AG04449 (cell line): ENCODE measurements around the gene H19.

ENCODE experiments used
- CTCF ChIA-PET: fragments of 350-600 bp; formaldehyde crosslinking; extraction: SDS; loops from one replicate; lab custom pipeline; 2021; ENCODE audit warnings: antibody characterized with exemption; lab: Yijun Ruan, JAX
- POLR2A ChIA-PET: fragments of 400-600, 350-600 bp; formaldehyde crosslinking; extraction: SDS; loops from one replicate; lab custom pipeline; 2020; ENCODE audit warnings: antibody characterized with exemption, inconsistent platforms; lab: Yijun Ruan, JAX
- DNase-seq: peaks from one replicate; pipeline ENCODE4 v3.0.0-alpha.2; 2010; ENCODE audit warnings: low read depth, low spot score
- H3K4me3 ChIP-seq: 2 replicates; pipeline ENCODE4 v1.5.1; 2011; ENCODE audit warnings: low read depth, mild to moderate bottlenecking, control low read depth, low read length
- CTCF ChIP-seq: IDR thresholded peaks from one replicate; pipeline ENCODE4 v1.5.1; 2011; ENCODE audit warnings: mild to moderate bottlenecking, moderate library complexity, low read length, control low read depth, inconsistent platforms; ENCODE audit not compliant: insufficient read depth; ENCODE audit errors: missing control alignments

Gene H19

GRCh38 chr11:1949302-1949701 is 48.3 kb downstream of the H19 start:
- CTCF ChIA-PET: interaction anchor here (0.9 to 9.5 kb wide), 17 partner anchors 9 to 297 kb away, joined by 3 to 110 read pairs (median 14); partner anchors contain the start of genes H19 and SYT8
- POLR2A ChIA-PET: no interaction called here
- TF ChIP-seq CTCF: no peak
- no peak overlapping the region for H3K4me3 ChIP-seq
- DNase-seq: no peak

DNA sequence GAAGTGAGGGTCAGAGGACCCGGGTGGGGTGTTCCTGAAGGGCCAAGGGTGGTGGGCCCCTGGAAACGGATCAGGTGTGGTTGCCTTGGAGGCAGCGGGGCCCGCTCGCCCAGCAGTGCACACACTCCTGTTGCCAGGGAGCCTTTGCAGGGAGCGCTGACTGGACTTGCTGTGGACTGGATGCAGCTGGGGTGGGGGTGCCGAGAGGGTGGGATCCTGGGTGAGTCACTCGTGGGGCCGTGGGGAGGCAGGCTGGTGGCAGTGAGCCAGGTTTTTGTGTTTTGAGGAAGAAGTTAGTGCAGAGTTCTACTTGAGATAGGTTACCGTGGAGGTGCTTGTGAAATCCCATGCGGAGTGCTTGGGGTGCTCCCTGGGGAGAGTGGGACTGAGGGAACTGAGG is 49.3 kb downstream of the H19 start:
- POLR2A ChIA-PET: interaction anchor here (0.8 kb wide), 1 partner anchor 296 kb away, joined by 3 read pairs; no protein-coding TSS in a partner anchor
- DNase-seq: no peak

GRCh38 chr11:1947592-1948237 is 49.9 kb downstream of the H19 start:
- H3K4me3 ChIP-seq: no peak overlapping the region
- no peak for TF ChIP-seq CTCF
- ChIA-PET POLR2A (interaction anchor here (1.0 kb wide), 1 partner anchor 193 kb away, joined by 4 read pairs; no protein-coding TSS in a partner anchor), CTCF (interaction anchor here (0.7 to 9.5 kb wide), 23 partner anchors 8 to 295 kb away, joined by 3 to 110 read pairs (median 5); partner anchors contain the start of gene SYT8)
- no peak for DNase-seq

More for the DNA sequence above, 49.3 kb downstream of the H19 start:
- no peak for TF ChIP-seq CTCF
- CTCF ChIA-PET: interaction anchor here (0.9 to 9.5 kb wide), 23 partner anchors 8 to 296 kb away, joined by 3 to 110 read pairs (median 8); partner anchors contain the start of genes H19 and SYT8
- H3K4me3 ChIP-seq: no peak overlapping the region

GRCh38 chr11:1946812-1947484 is 50.7 kb downstream of the H19 start, which contains the start of gene MRPL23:
Gene MRPL23, plus strand, starts transcription at chr11:1947332. Its CDS starts 31 bp downstream, at chr11:1947363.
- no peak for DNase-seq
- POLR2A ChIA-PET: interaction anchor here (1.0 kb wide), 1 partner anchor 194 kb away, joined by 4 read pairs; no protein-coding TSS in a partner anchor
- no peak within 1 kb of the TSS for H3K4me3 ChIP-seq
- TF ChIP-seq CTCF: no peak
- CTCF ChIA-PET: interaction anchor here (0.8 to 9.5 kb wide), 16 partner anchors 9 to 294 kb away, joined by 3 to 110 read pairs (median 8); partner anchors contain the start of gene SYT8
